Hepatocyte (in vitro differentiated cells): ENCODE results near the gene KRT36.

Source experiments
- EZH2 ChIP-seq: fragments of 200-600 bp; sonication (generic); IDR thresholded peaks from 2 replicates; pipeline ENCODE4 v1.6.1; 2016; ENCODE audit warnings: antibody characterized with exemption, mild to moderate bottlenecking, borderline replicate concordance
- EZH2phosphoT487 ChIP-seq: fragments of 200-600 bp; sonication (generic); IDR thresholded peaks from one replicate; pipeline ENCODE4 v1.6.1; 2018; ENCODE audit warnings: antibody characterized with exemption, mild to moderate bottlenecking, low read depth, moderate library complexity; ENCODE audit not compliant: unreplicated experiment, severe bottlenecking
- TF ChIP-seq, protein P1 (sequence below): fragments of 200-600 bp; sonication (generic); IDR thresholded peaks from 2 replicates; pipeline ENCODE4 v1.5.1; 2016; ENCODE audit warnings: antibody characterized with exemption, mild to moderate bottlenecking; ENCODE audit not compliant: poor library complexity

DNA sequence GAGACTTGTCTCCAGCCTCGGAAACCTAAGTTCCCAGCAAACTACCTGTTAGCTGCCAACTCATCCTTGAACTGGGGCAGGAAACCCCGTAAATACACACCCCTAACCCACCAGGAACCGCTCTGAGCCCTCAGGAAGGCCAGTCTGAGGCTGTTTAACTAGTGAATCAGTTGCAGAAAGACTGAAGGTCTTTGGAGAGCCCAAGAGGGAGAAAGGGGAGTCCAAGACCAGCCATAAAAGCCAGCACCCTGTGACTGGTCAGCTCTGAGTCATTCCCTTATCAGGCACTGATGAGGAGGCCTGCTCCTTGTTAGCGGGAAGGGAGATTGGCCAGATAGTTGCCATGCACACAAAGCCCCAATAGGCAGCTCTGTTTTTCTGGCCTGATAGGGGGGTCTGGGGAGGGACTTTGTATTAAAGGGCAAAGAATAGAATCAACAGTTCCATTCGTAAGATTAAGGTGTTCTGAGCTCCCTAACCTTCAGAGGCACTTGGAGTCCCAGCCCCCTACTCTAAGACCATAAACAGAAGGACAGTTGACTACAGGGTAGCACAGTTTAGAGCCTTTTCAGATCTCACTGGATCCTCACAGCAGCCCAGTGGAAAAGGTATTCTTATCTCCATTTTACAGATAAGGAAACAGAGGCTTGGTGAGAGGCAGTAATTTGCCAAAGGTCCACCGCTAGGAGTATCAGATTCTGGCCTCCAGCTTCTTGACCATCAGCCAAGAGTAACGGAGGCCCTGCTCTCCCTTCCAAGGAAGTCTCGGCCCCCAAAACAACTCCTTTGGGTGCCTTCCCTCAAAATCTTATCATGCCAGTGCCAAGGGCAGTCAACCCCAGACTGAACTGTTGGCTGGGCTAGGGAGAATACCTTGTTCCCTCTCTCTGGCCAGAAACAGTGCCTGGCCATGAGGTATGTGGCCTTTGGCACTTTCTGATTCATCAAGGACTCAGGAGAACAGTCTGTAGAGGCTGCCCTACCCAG lies 40.6 kb upstream of the KRT36 start:
- TF ChIP-seq, protein P1, sequence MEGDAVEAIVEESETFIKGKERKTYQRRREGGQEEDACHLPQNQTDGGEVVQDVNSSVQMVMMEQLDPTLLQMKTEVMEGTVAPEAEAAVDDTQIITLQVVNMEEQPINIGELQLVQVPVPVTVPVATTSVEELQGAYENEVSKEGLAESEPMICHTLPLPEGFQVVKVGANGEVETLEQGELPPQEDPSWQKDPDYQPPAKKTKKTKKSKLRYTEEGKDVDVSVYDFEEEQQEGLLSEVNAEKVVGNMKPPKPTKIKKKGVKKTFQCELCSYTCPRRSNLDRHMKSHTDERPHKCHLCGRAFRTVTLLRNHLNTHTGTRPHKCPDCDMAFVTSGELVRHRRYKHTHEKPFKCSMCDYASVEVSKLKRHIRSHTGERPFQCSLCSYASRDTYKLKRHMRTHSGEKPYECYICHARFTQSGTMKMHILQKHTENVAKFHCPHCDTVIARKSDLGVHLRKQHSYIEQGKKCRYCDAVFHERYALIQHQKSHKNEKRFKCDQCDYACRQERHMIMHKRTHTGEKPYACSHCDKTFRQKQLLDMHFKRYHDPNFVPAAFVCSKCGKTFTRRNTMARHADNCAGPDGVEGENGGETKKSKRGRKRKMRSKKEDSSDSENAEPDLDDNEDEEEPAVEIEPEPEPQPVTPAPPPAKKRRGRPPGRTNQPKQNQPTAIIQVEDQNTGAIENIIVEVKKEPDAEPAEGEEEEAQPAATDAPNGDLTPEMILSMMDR, result no peak
- TF ChIP-seq EZH2 (no peak), EZH2phosphoT487 (no peak)
